ENCODE results near the gene MAT2B. TPM values are rescaled to one million over a fixed set of nuclear protein-coding genes. Genes with fewer than 3 reads are reported as not detected.
"Not testable (repeated sequence)": the region's sequence is repeated elsewhere in the genome, so short reads cannot be mapped to it uniquely, and the experiment has no call there.

The MAT2B gene
- total and polyA plus RNA-seq, 11 donors = 33.8 to 61.6 (median 57.8) TPM

- intact Hi-C loops (cut with DNase I) = no loop called here
These were observed 27.0 kb downstream of the MAT2B start for GRCh38 chr5:163532171-163533084.

GRCh38 chr5:163533223-163533622 is 27.8 kb downstream of the MAT2B start:
- Histone ChIP-seq H3K27me3 (no peaks in the 10 kb centered on the region), H3K4me3 (no peak overlapping the region), H3K4me1 (peaks cover 0 to 21% (median 6%) of the 10 kb centered on the region in 12 donors), H3K36me3 (no peaks in the 10 kb centered on the region), H3K27ac (no peak overlapping the region), H3K9me3 (no peaks in the 10 kb centered on the region)
- WGBS, 4 donors = 52 to 84% (median 72%) methylated on average over 2 of the region's 2 CpGs
- no peak for TF ChIP-seq CTCF (IDR thresholded peaks at IDR 0.05)
- no peak for TF ChIP-seq POLR2A (IDR thresholded peaks at IDR 0.05)
- ATAC-seq (no peak), DNase-seq (no peak)
- intact Hi-C loops (cut with DNase I) = no loop called here

More at GRCh38 chr5:163532171-163533084, 27.0 kb downstream of the MAT2B start:
- Histone ChIP-seq H3K36me3 (no peaks in the 10 kb centered on the region), H3K27me3 (no peaks in the 10 kb centered on the region), H3K4me3 (no peak overlapping the region), H3K27ac (no peak overlapping the region), H3K4me1 (peaks cover 0 to 21% (median 6%) of the 10 kb centered on the region in 12 donors), H3K9me3 (no peaks in the 10 kb centered on the region)
- 58 to 65% (median 58%) methylated on average over 5 of the region's 5 CpGs for WGBS, 4 donors
- no peak for DNase-seq
- no peak for ATAC-seq
- TF ChIP-seq CTCF (IDR thresholded peaks at IDR 0.05) (no peak), POLR2A (IDR thresholded peaks at IDR 0.05) (no peak)

- DNase-seq = peak in 3 of 5 donors; percentile 11 to 44 (median 44)
- Histone ChIP-seq H3K36me3 (no peaks in the 10 kb centered on the region), H3K27ac (peak overlapping the region in 7 of 12 donors; percentile 7 to 58 (median 26)), H3K27me3 (no peaks in the 10 kb centered on the region), H3K9me3 (no peaks in the 10 kb centered on the region), H3K4me3 (no peak overlapping the region), H3K4me1 (peaks cover 0 to 20% (median 6%) of the 10 kb centered on the region in 12 donors)
- 31 to 48% (median 32%) methylated on average over 2 of the region's 2 CpGs for WGBS, 4 donors
- intact Hi-C loops (cut with DNase I) = no loop called here
- TF ChIP-seq CTCF (IDR thresholded peaks at IDR 0.05) = no peak
- TF ChIP-seq POLR2A (IDR thresholded peaks at IDR 0.05) = no peak
- peak; percentile 71 to 88 (median 82) for ATAC-seq
These were observed 29.2 kb downstream of the MAT2B start for GRCh38 chr5:163534492-163535094.

GRCh38 chr5:163535290-163535689 is 29.9 kb downstream of the MAT2B start:
- peak in 1 of 5 donors; percentile 24 for DNase-seq
- H3K36me3 ChIP-seq = no peaks in the 10 kb centered on the region
- H3K27me3 ChIP-seq = no peaks in the 10 kb centered on the region
- H3K9me3 ChIP-seq = no peaks in the 10 kb centered on the region
- peak in 3 of 4 donors; percentile 43 to 45 (median 45) for ATAC-seq
- intact Hi-C loops (cut with DNase I) = no loop called here
- TF ChIP-seq CTCF (IDR thresholded peaks at IDR 0.05) (no peak), POLR2A (IDR thresholded peaks at IDR 0.05) (no peak)
- WGBS, 4 donors = 56 to 77% (median 61%) methylated on average over 3 of the region's 3 CpGs
- H3K4me3 ChIP-seq = no peak overlapping the region
- H3K4me1 ChIP-seq = peaks cover 0 to 18% (median 5%) of the 10 kb centered on the region in 12 donors
- peak overlapping the region in 7 of 12 donors; percentile 7 to 58 (median 43) for H3K27ac ChIP-seq

- H3K4me3 ChIP-seq; H3K36me3 ChIP-seq; DNase-seq; H3K27ac ChIP-seq; ATAC-seq; H3K9me3 ChIP-seq; H3K27me3 ChIP-seq; intact Hi-C loops (cut with DNase I): not testable (repeated sequence)
- peaks cover 0 to 18% (median 4%) of the 10 kb centered on the region in 12 donors for H3K4me1 ChIP-seq
- 88 to 94% (median 92%) methylated on average over 3 of the region's 3 CpGs for WGBS, 4 donors
These were observed 31.0 kb downstream of the MAT2B start for GRCh38 chr5:163536442-163536841.

Data from heart left ventricle (tissue), 16 donors.